ENCODE measurements around the gene CPA4.
A peak's percentile ranks its signal among the peaks of the same experiment; 100 is the strongest.

CPA4 gene

GRCh38 chr7:130333832-130334231, 40.9 kb downstream of the CPA4 start:
- WGBS: no CpG with 5 or more reads among the region's 2 CpGs
- Histone ChIP-seq H2AK5ac (ENCODE audit: low read length, severe bottlenecking) (no peak overlapping the region), H3K4ac (ENCODE audit: low read depth in 1 of 2, low read length in 2 of 2) (no peak overlapping the region), H3K9ac (ENCODE audit: low read length) (peak overlapping the region; percentile 83), H2BK12ac (ENCODE audit: low read length in 2 of 2) (no peak overlapping the region), H3K4me3 (ENCODE audit: insufficient read depth in 1 of 2, low read depth in 1 of 2, low read length in 2 of 2) (no peak overlapping the region), H2BK120ac (ENCODE audit: low read depth, low read length) (no peak overlapping the region), H3K4me1 (ENCODE audit: control insufficient read depth, insufficient read depth, low read depth, low read length) (no peaks in the 10 kb centered on the region), H3K36me3 (ENCODE audit: control insufficient read depth in 1 of 2, insufficient read depth in 2 of 2, low read depth in 1 of 2, low read length in 2 of 2) (no peaks in the 10 kb centered on the region), H3K14ac (ENCODE audit: low read length in 2 of 2) (no peak overlapping the region), H4K8ac (ENCODE audit: low read length) (no peak overlapping the region), H3K27ac (ENCODE audit: low read length, poor library complexity, severe bottlenecking) (no peak overlapping the region), H3K23ac (ENCODE audit: low read length in 2 of 2) (no peak overlapping the region), H3K27me3 (ENCODE audit: control insufficient read depth in 1 of 2, insufficient read depth in 1 of 2, low read length in 2 of 2) (no peaks in the 10 kb centered on the region), H4K91ac (ENCODE audit: low read length) (no peak overlapping the region), H3K9me3 (ENCODE audit: control insufficient read depth, low read length) (no peaks in the 10 kb centered on the region), H3K4me2 (ENCODE audit: low read length, poor library complexity, severe bottlenecking) (no peak overlapping the region), H2AFZ (ENCODE audit: low read depth, low read length) (no peak overlapping the region), H2BK15ac (ENCODE audit: low read depth, poor library complexity, severe bottlenecking) (no peak overlapping the region), H3K79me1 (replicated peaks; ENCODE audit: low read length, poor library complexity, severe bottlenecking) (no peaks in the 10 kb centered on the region), H2BK5ac (ENCODE audit: low read depth, low read length, poor library complexity, severe bottlenecking) (peak overlapping the region; percentile 44), H3K18ac (ENCODE audit: low read depth in 1 of 2, low read length in 2 of 2) (no peak overlapping the region)
- DNase-seq: no peak

- Histone ChIP-seq H2BK15ac (ENCODE audit: low read depth, poor library complexity, severe bottlenecking) (no peak overlapping the region), H3K9me3 (ENCODE audit: control insufficient read depth, low read length) (no peaks in the 10 kb centered on the region), H3K27ac (ENCODE audit: low read length, poor library complexity, severe bottlenecking) (no peak overlapping the region), H3K4ac (ENCODE audit: low read depth in 1 of 2, low read length in 2 of 2) (peak overlapping the region in 1 of 2 experiments; percentile 16), H4K91ac (ENCODE audit: low read length) (no peak overlapping the region), H3K27me3 (ENCODE audit: control insufficient read depth in 1 of 2, insufficient read depth in 1 of 2, low read length in 2 of 2) (no peaks in the 10 kb centered on the region), H4K8ac (ENCODE audit: low read length) (no peak overlapping the region), H2BK5ac (ENCODE audit: low read depth, low read length, poor library complexity, severe bottlenecking) (no peak overlapping the region), H3K4me1 (ENCODE audit: control insufficient read depth, insufficient read depth, low read depth, low read length) (no peaks in the 10 kb centered on the region), H2AK5ac (ENCODE audit: low read length, severe bottlenecking) (no peak overlapping the region), H3K18ac (ENCODE audit: low read depth in 1 of 2, low read length in 2 of 2) (no peak overlapping the region), H3K36me3 (ENCODE audit: control insufficient read depth in 1 of 2, insufficient read depth in 2 of 2, low read depth in 1 of 2, low read length in 2 of 2) (no peaks in the 10 kb centered on the region), H3K14ac (ENCODE audit: low read length in 2 of 2) (no peak overlapping the region), H3K79me1 (replicated peaks; ENCODE audit: low read length, poor library complexity, severe bottlenecking) (no peaks in the 10 kb centered on the region), H2AFZ (ENCODE audit: low read depth, low read length) (no peak overlapping the region), H3K4me2 (ENCODE audit: low read length, poor library complexity, severe bottlenecking) (no peak overlapping the region), H3K23ac (ENCODE audit: low read length in 2 of 2) (no peak overlapping the region), H3K9ac (ENCODE audit: low read length) (peak overlapping the region; percentile 83), H2BK12ac (ENCODE audit: low read length in 2 of 2) (no peak overlapping the region), H2BK120ac (ENCODE audit: low read depth, low read length) (no peak overlapping the region), H3K4me3 (ENCODE audit: insufficient read depth in 1 of 2, low read depth in 1 of 2, low read length in 2 of 2) (peak overlapping the region in 1 of 2 experiments; percentile 2)
- 91% methylated on average over 3 of the region's 6 CpGs for WGBS
- DNase-seq: no peak
Measured at GRCh38 chr7:130334274-130334673, 41.3 kb downstream of the CPA4 start.

GRCh38 chr7:130337410-130337971, 44.5 kb downstream of the CPA4 start:
- H4K8ac ChIP-seq (ENCODE audit: low read length): no peak overlapping the region
- H3K4me1 ChIP-seq (ENCODE audit: control insufficient read depth, insufficient read depth, low read depth, low read length): no peaks in the 10 kb centered on the region
- no peaks in the 10 kb centered on the region for H3K79me1 ChIP-seq (replicated peaks; ENCODE audit: low read length, poor library complexity, severe bottlenecking)
- peak overlapping the region; percentile 70 for H4K91ac ChIP-seq (ENCODE audit: low read length)
- no peak overlapping the region for H3K4me2 ChIP-seq (ENCODE audit: low read length, poor library complexity, severe bottlenecking)
- H3K9me3 ChIP-seq (ENCODE audit: control insufficient read depth, low read length): no peaks in the 10 kb centered on the region
- peak overlapping the region in 1 of 2 experiments; percentile 66 for H3K18ac ChIP-seq (ENCODE audit: low read depth in 1 of 2, low read length in 2 of 2)
- no peak overlapping the region for H3K9ac ChIP-seq (ENCODE audit: low read length)
- no peak for DNase-seq
- H2BK12ac ChIP-seq (ENCODE audit: low read length in 2 of 2): peak overlapping the region in 1 of 2 experiments; percentile 2
- no peak overlapping the region for H3K23ac ChIP-seq (ENCODE audit: low read length in 2 of 2)
- H3K4me3 ChIP-seq (ENCODE audit: insufficient read depth in 1 of 2, low read depth in 1 of 2, low read length in 2 of 2): no peak overlapping the region
- no peak overlapping the region for H2BK5ac ChIP-seq (ENCODE audit: low read depth, low read length, poor library complexity, severe bottlenecking)
- no peaks in the 10 kb centered on the region for H3K36me3 ChIP-seq (ENCODE audit: control insufficient read depth in 1 of 2, insufficient read depth in 2 of 2, low read depth in 1 of 2, low read length in 2 of 2)
- no peak overlapping the region for H3K14ac ChIP-seq (ENCODE audit: low read length in 2 of 2)
- 92% methylated on average over 6 of the region's 6 CpGs for WGBS
- no peak overlapping the region for H2BK120ac ChIP-seq (ENCODE audit: low read depth, low read length)
- H2AFZ ChIP-seq (ENCODE audit: low read depth, low read length): no peak overlapping the region
- no peaks in the 10 kb centered on the region for H3K27me3 ChIP-seq (ENCODE audit: control insufficient read depth in 1 of 2, insufficient read depth in 1 of 2, low read length in 2 of 2)
- H3K4ac ChIP-seq (ENCODE audit: low read depth in 1 of 2, low read length in 2 of 2): no peak overlapping the region
- no peak overlapping the region for H3K27ac ChIP-seq (ENCODE audit: low read length, poor library complexity, severe bottlenecking)
- H2BK15ac ChIP-seq (ENCODE audit: low read depth, poor library complexity, severe bottlenecking): peak overlapping the region; percentile 63
- H2AK5ac ChIP-seq (ENCODE audit: low read length, severe bottlenecking): no peak overlapping the region

GRCh38 chr7:130338233-130338632, 45.3 kb downstream of the CPA4 start:
- Histone ChIP-seq H4K8ac (ENCODE audit: low read length) (no peak overlapping the region), H3K4me1 (ENCODE audit: control insufficient read depth, insufficient read depth, low read depth, low read length) (no peaks in the 10 kb centered on the region), H2BK15ac (ENCODE audit: low read depth, poor library complexity, severe bottlenecking) (no peak overlapping the region), H3K79me1 (replicated peaks; ENCODE audit: low read length, poor library complexity, severe bottlenecking) (no peaks in the 10 kb centered on the region), H3K9me3 (ENCODE audit: control insufficient read depth, low read length) (no peaks in the 10 kb centered on the region), H3K18ac (ENCODE audit: low read depth in 1 of 2, low read length in 2 of 2) (no peak overlapping the region), H2BK12ac (ENCODE audit: low read length in 2 of 2) (no peak overlapping the region), H3K4ac (ENCODE audit: low read depth in 1 of 2, low read length in 2 of 2) (no peak overlapping the region), H2BK120ac (ENCODE audit: low read depth, low read length) (no peak overlapping the region), H2AFZ (ENCODE audit: low read depth, low read length) (no peak overlapping the region), H3K4me2 (ENCODE audit: low read length, poor library complexity, severe bottlenecking) (no peak overlapping the region), H2AK5ac (ENCODE audit: low read length, severe bottlenecking) (peak overlapping the region; percentile 58), H3K27ac (ENCODE audit: low read length, poor library complexity, severe bottlenecking) (no peak overlapping the region), H3K27me3 (ENCODE audit: control insufficient read depth in 1 of 2, insufficient read depth in 1 of 2, low read length in 2 of 2) (no peaks in the 10 kb centered on the region), H3K9ac (ENCODE audit: low read length) (no peak overlapping the region), H4K91ac (ENCODE audit: low read length) (no peak overlapping the region), H3K36me3 (ENCODE audit: control insufficient read depth in 1 of 2, insufficient read depth in 2 of 2, low read depth in 1 of 2, low read length in 2 of 2) (no peaks in the 10 kb centered on the region), H3K4me3 (ENCODE audit: insufficient read depth in 1 of 2, low read depth in 1 of 2, low read length in 2 of 2) (no peak overlapping the region), H3K23ac (ENCODE audit: low read length in 2 of 2) (no peak overlapping the region), H3K14ac (ENCODE audit: low read length in 2 of 2) (no peak overlapping the region), H2BK5ac (ENCODE audit: low read depth, low read length, poor library complexity, severe bottlenecking) (no peak overlapping the region)
- DNase-seq: no peak
- 92% methylated on average over 2 of the region's 3 CpGs for WGBS

Data from mesenchymal stem cell (in vitro differentiated cells and primary cell).